HepG2 (cell line): ENCODE measurements around the gene B4GALT5. TPM values are rescaled to one million over a fixed set of nuclear protein-coding genes. Genes with fewer than 3 reads are reported as not detected.
A peak's percentile ranks its signal among the peaks of the same experiment; 100 is the strongest.

Source experiments
- AGO2 ChIP-seq: fragments of 200-400 bp; formaldehyde crosslinking; optimal IDR thresholded peaks from 2 replicates; pipeline ENCODE3; 2017; ENCODE audit warnings: mild to moderate bottlenecking, low read depth, low read length, moderate library complexity
- ARNTL ChIP-seq: sonication (generic); formaldehyde crosslinking; IDR thresholded peaks from 2 replicates; pipeline ENCODE4 v1.4.0; 2020; ENCODE audit warnings: mild to moderate bottlenecking, missing genetic modification reagents
- CREBL2 ChIP-seq: sonication (generic); formaldehyde crosslinking; IDR thresholded peaks from 2 replicates; pipeline ENCODE4 v1.8.1; 2023; ENCODE audit warnings: missing genetic modification reagents, mild to moderate bottlenecking, borderline replicate concordance
- HIVEP1 ChIP-seq: sonication (generic); formaldehyde crosslinking; IDR thresholded peaks from 2 replicates; pipeline ENCODE4 v1.4.0; 2020; ENCODE audit warnings: mild to moderate bottlenecking, missing genetic modification reagents
- HMG20A ChIP-seq: IDR thresholded peaks from 2 replicates; pipeline ENCODE4 v1.6.1; 2016; ENCODE audit warnings: borderline replicate concordance
- KDM1A ChIP-seq: IDR thresholded peaks from 2 replicates; pipeline ENCODE4 v1.6.1; 2016; ENCODE audit warnings: missing compliant biosample characterization
- KDM6A ChIP-seq: IDR thresholded peaks from 2 replicates; pipeline ENCODE4 v1.6.1; 2016; ENCODE audit warnings: low read depth
- KLF9 ChIP-seq: IDR thresholded peaks from 2 replicates; pipeline ENCODE4 v1.6.1; 2016; ENCODE audit warnings: low read depth
- MNT ChIP-seq: fragments of 450-650 bp; IDR thresholded peaks from 2 replicates; pipeline ENCODE4 v1.6.1; 2016
- RCOR2 ChIP-seq: IDR thresholded peaks from 2 replicates; pipeline ENCODE4 v1.6.1; 2016; ENCODE audit warnings: missing biosample characterization, missing genetic modification reagents
- SAP130 ChIP-seq: IDR thresholded peaks from 2 replicates; pipeline ENCODE4 v1.6.1; 2016; ENCODE audit warnings: low read depth
- SOX6 ChIP-seq, 2 experiments: fragments of 450-650 bp in 1 of 2; sonication (generic) in 1 of 2; formaldehyde crosslinking in 1 of 2; IDR thresholded peaks; 2 replicates each; pipeline versions ENCODE4 v1.4.0 to v1.6.1; 2017 to 2020; ENCODE audit warnings: antibody characterized with exemption in 1 of 2, mild to moderate bottlenecking in 1 of 2, missing genetic modification reagents in 1 of 2
- STAG1 ChIP-seq: sonication (generic); formaldehyde crosslinking; IDR thresholded peaks from 2 replicates; pipeline ENCODE4 v1.4.0; 2020; ENCODE audit warnings: missing genetic modification reagents
- TBX2 ChIP-seq: sonication (generic); formaldehyde crosslinking; IDR thresholded peaks from 2 replicates; pipeline ENCODE4 v1.5.0; 2020; ENCODE audit warnings: missing genetic modification reagents, mild to moderate bottlenecking, borderline replicate concordance
- TFE3 ChIP-seq: IDR thresholded peaks from 2 replicates; pipeline ENCODE4 v1.6.1; 2016
- TGIF2 ChIP-seq: IDR thresholded peaks from 2 replicates; pipeline ENCODE4 v1.6.1; 2016; ENCODE audit warnings: control low read depth, missing compliant biosample characterization
- U2AF2 ChIP-seq: fragments of 200-400 bp; formaldehyde crosslinking; IDR thresholded peaks from 2 replicates; pipeline ENCODE4 v1.6.1; 2017; ENCODE audit warnings: low read depth, mild to moderate bottlenecking, low read length
- YEATS2 ChIP-seq: sonication (generic); formaldehyde crosslinking; IDR thresholded peaks from 2 replicates; pipeline ENCODE4 v1.4.0; 2020; ENCODE audit warnings: missing genetic modification reagents, borderline replicate concordance
- ZNF256 ChIP-seq: sonication (generic); formaldehyde crosslinking; conservative IDR thresholded peaks from 2 replicates; pipeline ENCODE4 v1.4.0; 2020; ENCODE audit warnings: missing genetic modification reagents
- ZNF362 ChIP-seq: sonication (generic); formaldehyde crosslinking; IDR thresholded peaks from 2 replicates; pipeline ENCODE4 v1.4.0; 2020; ENCODE audit warnings: missing genetic modification reagents, mild to moderate bottlenecking, borderline replicate concordance
- ZNF572 ChIP-seq: sonication (generic); formaldehyde crosslinking; IDR thresholded peaks from 2 replicates; pipeline ENCODE4 v1.5.1; 2020; ENCODE audit warnings: mild to moderate bottlenecking, missing genetic modification reagents
- ZNF639 ChIP-seq: conservative IDR thresholded peaks from 2 replicates; pipeline ENCODE4 v1.6.1; 2018; ENCODE audit warnings: missing genetic modification reagents
- ZNF770 ChIP-seq: sonication (generic); formaldehyde crosslinking; IDR thresholded peaks from 2 replicates; pipeline ENCODE4 v1.5.0; 2020; ENCODE audit warnings: mild to moderate bottlenecking, missing genetic modification reagents
- polyA plus RNA-seq, 8 experiments: library from polyadenylated mRNA; depleted of rRNA in 3 of 8; stranded (reverse) in 7 of 8; unstranded in 1 of 8; fragments of >200 nt; fragmentation: Illumina TruSeq in 4 of 8; extraction: Trizol in 4 of 8; gene quantifications; 2 replicates each; pipeline versions ENCODE4 v1.2.1 to v1.2.3, GENCODE V29; 2011 to 2016; ENCODE audit warnings: low read depth in 4 of 8, missing spikeins in 1 of 8, mixed read lengths in 1 of 8; ENCODE audit not compliant: insufficient read depth in 1 of 8
- total RNA-seq, 5 experiments: library from RNA; depleted of rRNA; stranded (reverse); fragments of >200 nt; fragmentation: Illumina TruSeq; extraction: Trizol; gene quantifications; 2 replicates each; pipeline ENCODE4 v1.2.3, GENCODE V29; 2016; ENCODE audit warnings: low read depth in 1 of 5

The B4GALT5 gene
- total and polyA plus RNA-seq, 2 of the 13 experiments (the other 11 are each of a cell fraction or from before 2014, with no cell fraction given) = 27.3 to 30.9 TPM

- TF ChIP-seq KDM1A (CRISPR knock-in tag) (peak; percentile 91), SOX6 (IDR thresholded peaks at IDR 0.05) (no peak), SOX6 (CRISPR knock-in tag; IDR thresholded peaks at IDR 0.05) (peak; percentile 92), STAG1 (CRISPR knock-in tag) (peak; percentile 33), CREBL2 (no peak), ZNF639 (CRISPR knock-in tag) (peak; percentile 47; the same call in 1 of the 2 replicates), TBX2 (CRISPR knock-in tag) (peak; percentile 96), MNT (0 out of 2 replicates have a peak, but pooled peaks have one; percentile 8), U2AF2 (no peak), ZNF572 (CRISPR knock-in tag) (no peak), AGO2 (no peak), KDM6A (CRISPR knock-in tag) (0 out of 2 replicates have a peak, but pooled peaks have one; percentile 51), HIVEP1 (CRISPR knock-in tag) (no peak), TGIF2 (CRISPR knock-in tag) (0 out of 2 replicates have a peak, but pooled peaks have one; percentile 44), YEATS2 (CRISPR knock-in tag) (peak; percentile 32; the same call in 1 of the 2 replicates), TFE3 (CRISPR knock-in tag) (0 out of 2 replicates have a peak, but pooled peaks have one; percentile 28), ZNF362 (CRISPR knock-in tag) (peak; percentile 98), ZNF770 (peak; percentile 99), ZNF256 (CRISPR knock-in tag) (0 out of 2 replicates have a peak, but pooled peaks have one; percentile 17), KLF9 (CRISPR knock-in tag) (peak; percentile 84; the same call in 1 of the 2 replicates), HMG20A (CRISPR knock-in tag) (peak; percentile 84), ARNTL (CRISPR knock-in tag) (no peak), SAP130 (peak; percentile 92), RCOR2 (CRISPR knock-in tag) (peak; percentile 95)
These were observed 22.6 kb downstream of the B4GALT5 start (continued) for GRCh38 chr20:49690899-49691620.
